ENCODE data around the gene LDB2. TPM values are rescaled to one million over a fixed set of nuclear protein-coding genes. Genes with fewer than 3 reads are reported as not detected.
A peak's percentile ranks its signal among the peaks of the same experiment; 100 is the strongest.

LDB2 gene
- total and polyA plus RNA-seq, 4 donors: 41.7 to 88.2 (median 61.9) TPM

GRCh38 chr4:16758816-16759215, 139.6 kb downstream of the LDB2 start:
- WGBS (ENCODE audit: insufficient coverage): 100% methylated on average over 2 of the region's 8 CpGs
- H3K4me1 ChIP-seq (ENCODE audit: control insufficient read depth, insufficient read depth, low read length): peaks cover 3% of the 10 kb centered on the region
- H3K27ac ChIP-seq (ENCODE audit: low read depth, low read length): no peak overlapping the region
- H3K27me3 ChIP-seq (ENCODE audit: control insufficient read depth, insufficient read depth, low read length): no peaks in the 10 kb centered on the region
- no peaks in the 10 kb centered on the region for H3K9me3 ChIP-seq (ENCODE audit: control insufficient read depth, insufficient read depth, low read length)
- H3K4me3 ChIP-seq (ENCODE audit: low read depth, low read length): no peak overlapping the region
- DNase-seq (ENCODE audit: low read depth in 4 of 6, low spot score in 6 of 6): no peak
- H3K36me3 ChIP-seq (ENCODE audit: control insufficient read depth, insufficient read depth, low read length): no peaks in the 10 kb centered on the region

- DNase-seq (ENCODE audit: low read depth in 4 of 6, low spot score in 6 of 6): no peak
- Histone ChIP-seq H3K27me3 (ENCODE audit: control insufficient read depth, insufficient read depth, low read length) (no peaks in the 10 kb centered on the region), H3K27ac (ENCODE audit: low read depth, low read length) (no peak overlapping the region), H3K9me3 (ENCODE audit: control insufficient read depth, insufficient read depth, low read length) (no peaks in the 10 kb centered on the region), H3K4me3 (ENCODE audit: low read depth, low read length) (no peak overlapping the region), H3K4me1 (ENCODE audit: control insufficient read depth, insufficient read depth, low read length) (peaks cover 3% of the 10 kb centered on the region), H3K36me3 (ENCODE audit: control insufficient read depth, insufficient read depth, low read length) (no peaks in the 10 kb centered on the region)
- 72% methylated on average over 2 of the region's 2 CpGs for WGBS (ENCODE audit: insufficient coverage)
Observed at GRCh38 chr4:16758255-16758654, 140.2 kb downstream of the LDB2 start.

- H3K36me3 ChIP-seq (ENCODE audit: control insufficient read depth, insufficient read depth, low read length): no peaks in the 10 kb centered on the region
- H3K4me3 ChIP-seq (ENCODE audit: low read depth, low read length): no peak overlapping the region
- H3K27ac ChIP-seq (ENCODE audit: low read depth, low read length): no peak overlapping the region
- peaks cover 3% of the 10 kb centered on the region for H3K4me1 ChIP-seq (ENCODE audit: control insufficient read depth, insufficient read depth, low read length)
- 61% methylated on average over 11 of the region's 14 CpGs for WGBS (ENCODE audit: insufficient coverage)
- H3K9me3 ChIP-seq (ENCODE audit: control insufficient read depth, insufficient read depth, low read length): no peaks in the 10 kb centered on the region
- peak in 2 of 6 donors; percentile 54 to 64 for DNase-seq (ENCODE audit: low read depth in 4 of 6, low spot score in 6 of 6)
- H3K27me3 ChIP-seq (ENCODE audit: control insufficient read depth, insufficient read depth, low read length): no peaks in the 10 kb centered on the region
Observed at GRCh38 chr4:16757080-16757521, 141.3 kb downstream of the LDB2 start.

GRCh38 chr4:16754104-16754503, 144.3 kb downstream of the LDB2 start:
- no CpG with 5 or more reads among the region's 2 CpGs for WGBS (ENCODE audit: insufficient coverage)
- no peaks in the 10 kb centered on the region for H3K27me3 ChIP-seq (ENCODE audit: control insufficient read depth, insufficient read depth, low read length)
- H3K4me3 ChIP-seq (ENCODE audit: low read depth, low read length): no peak overlapping the region
- H3K36me3 ChIP-seq (ENCODE audit: control insufficient read depth, insufficient read depth, low read length): no peaks in the 10 kb centered on the region
- H3K27ac ChIP-seq (ENCODE audit: low read depth, low read length): no peak overlapping the region
- no peaks in the 10 kb centered on the region for H3K9me3 ChIP-seq (ENCODE audit: control insufficient read depth, insufficient read depth, low read length)
- no peaks in the 10 kb centered on the region for H3K4me1 ChIP-seq (ENCODE audit: control insufficient read depth, insufficient read depth, low read length)
- no peak for DNase-seq (ENCODE audit: low read depth in 4 of 6, low spot score in 6 of 6)

GRCh38 chr4:16752150-16752549, 146.3 kb downstream of the LDB2 start:
- no peaks in the 10 kb centered on the region for H3K9me3 ChIP-seq (ENCODE audit: control insufficient read depth, insufficient read depth, low read length)
- H3K27me3 ChIP-seq (ENCODE audit: control insufficient read depth, insufficient read depth, low read length): no peaks in the 10 kb centered on the region
- no peaks in the 10 kb centered on the region for H3K4me1 ChIP-seq (ENCODE audit: control insufficient read depth, insufficient read depth, low read length)
- H3K4me3 ChIP-seq (ENCODE audit: low read depth, low read length): no peak overlapping the region
- H3K27ac ChIP-seq (ENCODE audit: low read depth, low read length): no peak overlapping the region
- no peak for DNase-seq (ENCODE audit: low read depth in 4 of 6, low spot score in 6 of 6)
- no peaks in the 10 kb centered on the region for H3K36me3 ChIP-seq (ENCODE audit: control insufficient read depth, insufficient read depth, low read length)

GRCh38 chr4:16750882-16751642, 147.4 kb downstream of the LDB2 start:
- Histone ChIP-seq H3K4me3 (ENCODE audit: low read depth, low read length) (no peak overlapping the region), H3K9me3 (ENCODE audit: control insufficient read depth, insufficient read depth, low read length) (no peaks in the 10 kb centered on the region), H3K27ac (ENCODE audit: low read depth, low read length) (no peak overlapping the region), H3K27me3 (ENCODE audit: control insufficient read depth, insufficient read depth, low read length) (no peaks in the 10 kb centered on the region), H3K36me3 (ENCODE audit: control insufficient read depth, insufficient read depth, low read length) (no peaks in the 10 kb centered on the region), H3K4me1 (ENCODE audit: control insufficient read depth, insufficient read depth, low read length) (no peaks in the 10 kb centered on the region)
- WGBS (ENCODE audit: insufficient coverage): 92% methylated on average over 2 of the region's 8 CpGs
- DNase-seq (ENCODE audit: low read depth in 4 of 6, low spot score in 6 of 6): no peak

GRCh38 chr4:16750216-16750615, 148.2 kb downstream of the LDB2 start:
- DNase-seq (ENCODE audit: low read depth in 4 of 6, low spot score in 6 of 6): no peak
- Histone ChIP-seq H3K9me3 (ENCODE audit: control insufficient read depth, insufficient read depth, low read length) (no peaks in the 10 kb centered on the region), H3K36me3 (ENCODE audit: control insufficient read depth, insufficient read depth, low read length) (no peaks in the 10 kb centered on the region), H3K27me3 (ENCODE audit: control insufficient read depth, insufficient read depth, low read length) (no peaks in the 10 kb centered on the region), H3K4me3 (ENCODE audit: low read depth, low read length) (no peak overlapping the region), H3K27ac (ENCODE audit: low read depth, low read length) (no peak overlapping the region), H3K4me1 (ENCODE audit: control insufficient read depth, insufficient read depth, low read length) (no peaks in the 10 kb centered on the region)
- WGBS (ENCODE audit: insufficient coverage): 83% methylated on average over 1 of the region's 2 CpGs

GRCh38 chr4:16745887-16746286, 152.6 kb downstream of the LDB2 start:
- Histone ChIP-seq H3K27me3 (ENCODE audit: control insufficient read depth, insufficient read depth, low read length) (no peaks in the 10 kb centered on the region), H3K4me1 (ENCODE audit: control insufficient read depth, insufficient read depth, low read length) (no peaks in the 10 kb centered on the region), H3K9me3 (ENCODE audit: control insufficient read depth, insufficient read depth, low read length) (no peaks in the 10 kb centered on the region), H3K4me3 (ENCODE audit: low read depth, low read length) (no peak overlapping the region), H3K36me3 (ENCODE audit: control insufficient read depth, insufficient read depth, low read length) (no peaks in the 10 kb centered on the region), H3K27ac (ENCODE audit: low read depth, low read length) (no peak overlapping the region)
- DNase-seq (ENCODE audit: low read depth in 4 of 6, low spot score in 6 of 6): no peak
- WGBS (ENCODE audit: insufficient coverage): 79% methylated on average over 3 of the region's 3 CpGs

- Histone ChIP-seq H3K9me3 (ENCODE audit: control insufficient read depth, insufficient read depth, low read length) (no peaks in the 10 kb centered on the region), H3K4me1 (ENCODE audit: control insufficient read depth, insufficient read depth, low read length) (no peaks in the 10 kb centered on the region), H3K4me3 (ENCODE audit: low read depth, low read length) (no peak overlapping the region), H3K27ac (ENCODE audit: low read depth, low read length) (no peak overlapping the region), H3K27me3 (ENCODE audit: control insufficient read depth, insufficient read depth, low read length) (no peaks in the 10 kb centered on the region), H3K36me3 (ENCODE audit: control insufficient read depth, insufficient read depth, low read length) (no peaks in the 10 kb centered on the region)
- DNase-seq (ENCODE audit: low read depth in 4 of 6, low spot score in 6 of 6): peak in 2 of 6 donors; percentile 42 to 88
- WGBS (ENCODE audit: insufficient coverage): 100% methylated on average over 2 of the region's 7 CpGs
Observed at GRCh38 chr4:16745009-16745635, 153.3 kb downstream of the LDB2 start.

GRCh38 chr4:16741287-16741686, 157.2 kb downstream of the LDB2 start:
- DNase-seq (ENCODE audit: low read depth in 4 of 6, low spot score in 6 of 6): no peak
- no peak overlapping the region for H3K4me3 ChIP-seq (ENCODE audit: low read depth, low read length)
- H3K27me3 ChIP-seq (ENCODE audit: control insufficient read depth, insufficient read depth, low read length): no peaks in the 10 kb centered on the region
- H3K36me3 ChIP-seq (ENCODE audit: control insufficient read depth, insufficient read depth, low read length): no peaks in the 10 kb centered on the region
- no peaks in the 10 kb centered on the region for H3K9me3 ChIP-seq (ENCODE audit: control insufficient read depth, insufficient read depth, low read length)
- 100% methylated on average over 3 of the region's 3 CpGs for WGBS (ENCODE audit: insufficient coverage)
- no peaks in the 10 kb centered on the region for H3K4me1 ChIP-seq (ENCODE audit: control insufficient read depth, insufficient read depth, low read length)
- H3K27ac ChIP-seq (ENCODE audit: low read depth, low read length): no peak overlapping the region
